ENCODE measurements around the gene LRP4.

DNA sequence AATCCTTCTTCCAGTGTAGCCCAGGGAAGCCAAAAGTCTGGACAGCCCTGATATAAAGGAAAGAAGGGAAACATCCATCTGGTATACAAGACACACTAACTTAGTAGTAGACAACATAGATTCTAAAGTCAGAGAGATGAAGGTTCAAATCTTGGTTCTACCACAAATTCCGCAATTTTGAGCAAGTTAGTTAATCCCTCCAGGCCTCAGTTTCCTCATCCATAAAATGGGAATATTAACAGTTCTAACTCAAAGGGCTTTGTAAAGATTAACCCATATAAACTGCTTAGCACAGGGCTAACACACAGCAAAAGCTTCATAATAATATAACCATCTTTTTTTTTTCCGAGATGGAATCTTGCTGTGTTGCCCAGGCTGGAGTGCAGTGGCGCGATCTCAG is 10.7 kb downstream of the LRP4 start:
- TF ChIP-seq, protein P1, sequence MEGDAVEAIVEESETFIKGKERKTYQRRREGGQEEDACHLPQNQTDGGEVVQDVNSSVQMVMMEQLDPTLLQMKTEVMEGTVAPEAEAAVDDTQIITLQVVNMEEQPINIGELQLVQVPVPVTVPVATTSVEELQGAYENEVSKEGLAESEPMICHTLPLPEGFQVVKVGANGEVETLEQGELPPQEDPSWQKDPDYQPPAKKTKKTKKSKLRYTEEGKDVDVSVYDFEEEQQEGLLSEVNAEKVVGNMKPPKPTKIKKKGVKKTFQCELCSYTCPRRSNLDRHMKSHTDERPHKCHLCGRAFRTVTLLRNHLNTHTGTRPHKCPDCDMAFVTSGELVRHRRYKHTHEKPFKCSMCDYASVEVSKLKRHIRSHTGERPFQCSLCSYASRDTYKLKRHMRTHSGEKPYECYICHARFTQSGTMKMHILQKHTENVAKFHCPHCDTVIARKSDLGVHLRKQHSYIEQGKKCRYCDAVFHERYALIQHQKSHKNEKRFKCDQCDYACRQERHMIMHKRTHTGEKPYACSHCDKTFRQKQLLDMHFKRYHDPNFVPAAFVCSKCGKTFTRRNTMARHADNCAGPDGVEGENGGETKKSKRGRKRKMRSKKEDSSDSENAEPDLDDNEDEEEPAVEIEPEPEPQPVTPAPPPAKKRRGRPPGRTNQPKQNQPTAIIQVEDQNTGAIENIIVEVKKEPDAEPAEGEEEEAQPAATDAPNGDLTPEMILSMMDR (IDR thresholded peaks at IDR 0.05): no peak
- no peak for TF ChIP-seq POLR2A (IDR thresholded peaks at IDR 0.05)
